Stimulated activated CD4-positive, alpha-beta T cell treated with anti-CD3 and anti-CD28 coated beads, TNF-alpha, amount 100 ng/mL, for 4 hours (primary cell): Measurements from ENCODE around the gene GALR2.
"Not testable (repeated sequence)": the region's sequence is repeated elsewhere in the genome, so short reads cannot be mapped to it uniquely, and the experiment has no call there.

ENCODE experiments used
- DNase-seq, 3 experiments: peaks; one replicate each; pipeline ENCODE4 v3.0.0-alpha.2; 2020; ENCODE audit warnings: low read depth in 3 of 3

Gene GALR2

GRCh38 chr17:76074390-76075363 lies at the start of gene GALR2:
Gene GALR2 (plus strand): TSS chr17:76074781. CDS start chr17:76074884, 103 bp downstream.
- no peak for DNase-seq

- no peak for DNase-seq
Measured at GRCh38 chr17:76025294-76025693, 49.3 kb upstream of the GALR2 start.

GRCh38 chr17:76026714-76027158 lies 47.8 kb upstream of the GALR2 start:
- no peak for DNase-seq

GRCh38 chr17:76027159-76027839 lies 47.3 kb upstream of the GALR2 start, which contains the start of gene EVPL:
Gene EVPL (minus strand): TSS chr17:76027306. CDS start chr17:76027198, 108 bp downstream.
- no peak for DNase-seq

GRCh38 chr17:76032073-76032779 lies 42.4 kb upstream of the GALR2 start:
- DNase-seq: no peak

- no peak for DNase-seq
Measured at GRCh38 chr17:76032780-76033108, 41.8 kb upstream of the GALR2 start.

GRCh38 chr17:76033139-76033538 lies 41.4 kb upstream of the GALR2 start:
- no peak for DNase-seq

GRCh38 chr17:76034428-76035350 lies 39.9 kb upstream of the GALR2 start:
- no peak for DNase-seq

- no peak for DNase-seq
Measured at GRCh38 chr17:76036497-76037261, 37.9 kb upstream of the GALR2 start.

GRCh38 chr17:76038050-76038449 lies 36.5 kb upstream of the GALR2 start:
- no peak for DNase-seq

GRCh38 chr17:76039121-76039520 lies 35.5 kb upstream of the GALR2 start:
- DNase-seq: no peak

- DNase-seq: no peak
Measured at GRCh38 chr17:76040376-76040775, 34.2 kb upstream of the GALR2 start.

- not testable (repeated sequence) for DNase-seq
Measured at GRCh38 chr17:76042868-76043267, 31.7 kb upstream of the GALR2 start.

- not testable (repeated sequence) for DNase-seq
Measured at GRCh38 chr17:76044475-76045007, 30.0 kb upstream of the GALR2 start.

GRCh38 chr17:76046064-76046463 lies 28.5 kb upstream of the GALR2 start:
- DNase-seq: no peak

- DNase-seq: no peak
Measured at GRCh38 chr17:76048025-76048605, 26.5 kb upstream of the GALR2 start.

GRCh38 chr17:76048711-76049110 lies 25.9 kb upstream of the GALR2 start:
- no peak for DNase-seq

- DNase-seq: no peak
Measured at GRCh38 chr17:76049239-76049638, 25.3 kb upstream of the GALR2 start.

- DNase-seq: no peak
Measured at GRCh38 chr17:76049836-76050537, 24.6 kb upstream of the GALR2 start.
